ENCODE results near the gene OR4D9. TPM values are rescaled to one million over a fixed set of nuclear protein-coding genes. Genes with fewer than 3 reads are reported as not detected.

Gene OR4D9
- total RNA-seq, 1 experiment from 2014 or later, result not detected

DNA sequence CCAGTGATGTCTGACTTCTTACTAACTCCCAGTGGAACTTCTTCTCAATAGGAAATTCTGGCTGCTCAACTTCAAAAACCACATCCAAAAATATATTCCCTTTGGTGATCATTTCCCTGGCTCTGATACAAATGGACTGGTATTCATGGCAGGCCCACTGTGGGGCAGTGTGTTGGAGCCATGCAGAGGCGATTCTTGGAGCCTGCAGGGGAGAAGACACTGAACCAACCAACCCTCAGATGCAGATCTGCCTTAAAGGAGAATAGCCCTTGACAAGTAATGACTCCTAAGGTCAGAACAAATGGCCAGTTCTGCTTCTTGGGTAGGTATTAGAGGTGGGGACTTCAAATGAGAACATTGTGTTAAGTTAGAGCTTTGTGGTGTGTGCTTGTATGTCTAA is 12.2 kb downstream of the OR4D9 start:
- DNase-seq, result no peak
- Histone ChIP-seq H3K79me1 (ENCODE audit: insufficient read depth, low read depth, low read length, poor library complexity, severe bottlenecking) (no peaks in the 10 kb centered on the region), H2BK120ac (ENCODE audit: low read depth, low read length, poor library complexity, severe bottlenecking) (no peak overlapping the region), H3K27me3 (ENCODE audit: insufficient read depth, low read length) (no peaks in the 10 kb centered on the region), H2BK12ac (ENCODE audit: insufficient read length, low read depth, low read length) (no peak overlapping the region), H2BK5ac (ENCODE audit: insufficient read length, low read length) (no peak overlapping the region), H3K18ac (ENCODE audit: insufficient read length, low read depth, low read length) (no peak overlapping the region), H3K9ac (ENCODE audit: extremely low read depth, insufficient read length, low read length) (no peak overlapping the region), H3K56ac (ENCODE audit: insufficient read length, low read depth, low read length) (no peak overlapping the region), H4K8ac (replicated peaks; ENCODE audit: insufficient read length, low read depth, low read length) (no peak overlapping the region), H3K4ac (ENCODE audit: low read depth, low read length) (no peak overlapping the region), H3K23ac (ENCODE audit: insufficient read length, low read depth, low read length) (no peak overlapping the region), H4K5ac (ENCODE audit: insufficient read length, low read depth, low read length) (no peak overlapping the region), H2BK20ac (ENCODE audit: low read depth, low read length, poor library complexity, severe bottlenecking) (no peak overlapping the region), H2AK5ac (ENCODE audit: insufficient read length, low read length) (no peak overlapping the region), H2AFZ (ENCODE audit: low read length) (no peak overlapping the region), H3K14ac (ENCODE audit: insufficient read depth, low read length) (no peak overlapping the region), H3K27ac (ENCODE audit: insufficient read length, low read depth, low read length) (no peak overlapping the region), H4K20me1 (ENCODE audit: control insufficient read depth, insufficient read depth, insufficient read length) (no peaks in the 10 kb centered on the region), H3K9me3 (ENCODE audit: control insufficient read depth, low read depth, low read length) (no peaks in the 10 kb centered on the region), H3K4me1 (ENCODE audit: insufficient read depth, low read length) (peaks cover 2% of the 10 kb centered on the region; the same call in 1 of the 2 replicates), H3K79me2 (ENCODE audit: insufficient read depth, low read length) (no peaks in the 10 kb centered on the region), H3K4me2 (ENCODE audit: insufficient read depth, insufficient read length, low read length) (no peak overlapping the region), H3T11ph (ENCODE audit: low read length) (no peak overlapping the region), H4K91ac (ENCODE audit: insufficient read length, low read depth, low read length) (no peak overlapping the region), H2BK15ac (ENCODE audit: low read depth, low read length) (no peak overlapping the region), H3K23me2 (ENCODE audit: insufficient read length, low read depth, low read length, poor library complexity, severe bottlenecking) (no peaks in the 10 kb centered on the region)
- H3K27ac Mint-ChIP-seq, result peak overlapping the region in 1 of 3 experiments; percentile 10; a peak in 1 of 7 replicates
- peaks cover 2% of the 10 kb centered on the region for H3K27me3 Mint-ChIP-seq (ENCODE audit: low read depth)
- TF ChIP-seq CTCF (conservative IDR thresholded peaks at IDR 0.05), result peak; percentile 41; the same call in 2 of the 3 replicates
- H3K36me3 Mint-ChIP-seq (ENCODE audit: insufficient read depth in 1 of 3, low read depth in 3 of 3), result no peaks in the 10 kb centered on the region
- H3K4me1 Mint-ChIP-seq, result peaks cover 21% of the 10 kb centered on the region in 2 experiments
- no peaks in the 10 kb centered on the region for H3K9me3 Mint-ChIP-seq
- no peak overlapping the region for H3K4me3 Mint-ChIP-seq
- no CpG with 5 or more reads among the region's 1 CpG for WGBS (ENCODE audit: extremely low coverage, insufficient read length, low lambda C conversion rate)

All from H9 (cell line).